ENCODE measurements around the gene PSMD2.

DNA sequence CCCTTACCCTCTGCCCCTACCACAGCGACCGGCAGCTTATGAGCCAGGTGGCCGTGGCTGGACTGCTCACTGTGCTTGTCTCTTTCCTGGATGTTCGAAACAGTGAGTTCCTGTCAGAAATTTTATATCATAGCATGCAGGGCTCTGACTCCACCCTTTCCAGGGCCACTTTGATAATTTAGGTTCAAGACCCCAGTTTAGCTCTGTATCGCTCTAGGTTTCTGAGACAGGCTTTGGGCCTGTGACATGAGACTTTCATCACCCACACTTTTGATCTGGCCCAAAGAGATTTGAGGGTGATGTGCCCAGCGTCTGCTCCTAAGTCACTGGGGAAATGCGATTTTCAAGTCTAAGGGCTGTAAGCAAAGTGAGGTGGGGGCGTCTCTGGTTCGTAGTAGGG lies 8.9 kb downstream of the PSMD2 start:
- no peak for TF ChIP-seq POLR2A (IDR thresholded peaks at IDR 0.05; ENCODE audit: control extremely low read depth in 1 of 2, low read depth in 2 of 2, low read length in 2 of 2)
- TF ChIP-seq, protein P1, sequence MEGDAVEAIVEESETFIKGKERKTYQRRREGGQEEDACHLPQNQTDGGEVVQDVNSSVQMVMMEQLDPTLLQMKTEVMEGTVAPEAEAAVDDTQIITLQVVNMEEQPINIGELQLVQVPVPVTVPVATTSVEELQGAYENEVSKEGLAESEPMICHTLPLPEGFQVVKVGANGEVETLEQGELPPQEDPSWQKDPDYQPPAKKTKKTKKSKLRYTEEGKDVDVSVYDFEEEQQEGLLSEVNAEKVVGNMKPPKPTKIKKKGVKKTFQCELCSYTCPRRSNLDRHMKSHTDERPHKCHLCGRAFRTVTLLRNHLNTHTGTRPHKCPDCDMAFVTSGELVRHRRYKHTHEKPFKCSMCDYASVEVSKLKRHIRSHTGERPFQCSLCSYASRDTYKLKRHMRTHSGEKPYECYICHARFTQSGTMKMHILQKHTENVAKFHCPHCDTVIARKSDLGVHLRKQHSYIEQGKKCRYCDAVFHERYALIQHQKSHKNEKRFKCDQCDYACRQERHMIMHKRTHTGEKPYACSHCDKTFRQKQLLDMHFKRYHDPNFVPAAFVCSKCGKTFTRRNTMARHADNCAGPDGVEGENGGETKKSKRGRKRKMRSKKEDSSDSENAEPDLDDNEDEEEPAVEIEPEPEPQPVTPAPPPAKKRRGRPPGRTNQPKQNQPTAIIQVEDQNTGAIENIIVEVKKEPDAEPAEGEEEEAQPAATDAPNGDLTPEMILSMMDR (IDR thresholded peaks at IDR 0.05; ENCODE audit: control extremely low read depth in 1 of 3, insufficient read depth in 1 of 3, low read depth in 1 of 3, low read length in 3 of 3) = no peak
- no peak for TF ChIP-seq EP300 (IDR thresholded peaks at IDR 0.05; ENCODE audit: borderline replicate concordance in 1 of 2, low read depth in 2 of 2, low read length in 2 of 2)
- no peak for TF ChIP-seq NANOG (IDR thresholded peaks at IDR 0.05; ENCODE audit: insufficient read depth, low read depth, low read length, poor library complexity, severe bottlenecking)
- TF ChIP-seq POLR2AphosphoS5 (IDR thresholded peaks at IDR 0.05; ENCODE audit: low read depth, low read length) = no peak
- TF ChIP-seq SIN3A (conservative IDR thresholded peaks at IDR 0.05 in 1 of 2, IDR thresholded peaks at IDR 0.05 in 1 of 2; ENCODE audit: low read depth in 1 of 2, low read length in 2 of 2) = no peak
- no peak for TF ChIP-seq JUND (IDR thresholded peaks at IDR 0.05; ENCODE audit: low read length)
- TF ChIP-seq, protein P2, sequence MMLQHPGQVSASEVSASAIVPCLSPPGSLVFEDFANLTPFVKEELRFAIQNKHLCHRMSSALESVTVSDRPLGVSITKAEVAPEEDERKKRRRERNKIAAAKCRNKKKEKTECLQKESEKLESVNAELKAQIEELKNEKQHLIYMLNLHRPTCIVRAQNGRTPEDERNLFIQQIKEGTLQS (IDR thresholded peaks at IDR 0.05; ENCODE audit: insufficient read depth, low read depth, low read length) = no peak
- TF ChIP-seq SRF (IDR thresholded peaks at IDR 0.05; ENCODE audit: low read depth, low read length) = no peak

All from H1 (cell line).